ENCODE results near the gene SENP8. TPM values are rescaled to one million over a fixed set of nuclear protein-coding genes. Genes with fewer than 3 reads are reported as not detected.

The SENP8 gene
- total RNA-seq, 6 experiments from 2014 or later = 3.4 to 4.8 (median 3.8) TPM

GRCh38 chr15:72176743-72177142, 58.5 kb downstream of the SENP8 start:
- Mint-ChIP-seq H3K27ac (no peak overlapping the region), H3K4me1 (ENCODE audit: low read depth) (no peaks in the 10 kb centered on the region), H3K4me3 (no peak overlapping the region), H3K27me3 (ENCODE audit: insufficient read depth) (peaks cover 52% of the 10 kb centered on the region), H3K9me3 (no peaks in the 10 kb centered on the region), H3K36me3 (ENCODE audit: low read depth) (no peaks in the 10 kb centered on the region)
- DNase-seq = no peak
- no peak for TF ChIP-seq CTCF (IDR thresholded peaks at IDR 0.05)

- DNase-seq = no peak
- no peak for TF ChIP-seq CTCF (IDR thresholded peaks at IDR 0.05)
Measured at GRCh38 chr15:72178976-72179585, 60.9 kb downstream of the SENP8 start.

GRCh38 chr15:72179950-72180581, 61.9 kb downstream of the SENP8 start:
- peaks cover 12% of the 10 kb centered on the region; the same call in 1 of the 2 replicates for H3K4me1 Mint-ChIP-seq (ENCODE audit: low read depth)
- no peak for DNase-seq
- no peaks in the 10 kb centered on the region for H3K9me3 Mint-ChIP-seq
- no peaks in the 10 kb centered on the region for H3K36me3 Mint-ChIP-seq (ENCODE audit: low read depth)
- no peak for TF ChIP-seq CTCF (IDR thresholded peaks at IDR 0.05)
- H3K27ac Mint-ChIP-seq = no peak overlapping the region
- no peak overlapping the region for H3K4me3 Mint-ChIP-seq
- peaks cover 35% of the 10 kb centered on the region for H3K27me3 Mint-ChIP-seq (ENCODE audit: insufficient read depth)

More at GRCh38 chr15:72178976-72179585, 60.9 kb downstream of the SENP8 start:
- H3K4me1 Mint-ChIP-seq (ENCODE audit: low read depth) = peaks cover 4% of the 10 kb centered on the region; the same call in 1 of the 2 replicates
- no peak overlapping the region for H3K27ac Mint-ChIP-seq
- no peak overlapping the region for H3K4me3 Mint-ChIP-seq
- peaks cover 38% of the 10 kb centered on the region for H3K27me3 Mint-ChIP-seq (ENCODE audit: insufficient read depth)
- no peaks in the 10 kb centered on the region for H3K36me3 Mint-ChIP-seq (ENCODE audit: low read depth)
- no peaks in the 10 kb centered on the region for H3K9me3 Mint-ChIP-seq

- Mint-ChIP-seq H3K4me1 (ENCODE audit: low read depth) (peaks cover 12% of the 10 kb centered on the region; the same call in 1 of the 2 replicates), H3K4me3 (no peak overlapping the region), H3K36me3 (ENCODE audit: low read depth) (no peaks in the 10 kb centered on the region), H3K9me3 (no peaks in the 10 kb centered on the region), H3K27me3 (ENCODE audit: insufficient read depth) (peaks cover 32% of the 10 kb centered on the region), H3K27ac (no peak overlapping the region)
- TF ChIP-seq CTCF (IDR thresholded peaks at IDR 0.05) = no peak
- DNase-seq = no peak
Measured at GRCh38 chr15:72180761-72181324, 62.6 kb downstream of the SENP8 start.

- H3K4me1 Mint-ChIP-seq (ENCODE audit: low read depth) = peaks cover 12% of the 10 kb centered on the region; the same call in 1 of the 2 replicates
Measured at GRCh38 chr15:72182244-72182643, 64.0 kb downstream of the SENP8 start.

More at GRCh38 chr15:72182244-72182643, 64.0 kb downstream of the SENP8 start:
- Mint-ChIP-seq H3K4me3 (no peak overlapping the region), H3K27ac (no peak overlapping the region), H3K9me3 (no peaks in the 10 kb centered on the region), H3K27me3 (ENCODE audit: insufficient read depth) (peaks cover 25% of the 10 kb centered on the region), H3K36me3 (ENCODE audit: low read depth) (no peaks in the 10 kb centered on the region)
- TF ChIP-seq CTCF (IDR thresholded peaks at IDR 0.05) = no peak
- DNase-seq = no peak

All from HFFc6 (cell line).